HL-60/S4 (cell line): ENCODE measurements around the gene FILIP1.

Experiments
- in situ Hi-C: fragments of 300-500 bp; cut with MboI; formaldehyde crosslinking; loops from 2 replicates; pipeline ENCODE4 v1.14.3; 2022; ENCODE audit warnings: low sequenced_read_pairs

FILIP1 gene

GRCh38 chr6:75302280-75302679 lies 191.3 kb downstream of the FILIP1 start:
- in situ Hi-C loops = no loop called here

DNA sequence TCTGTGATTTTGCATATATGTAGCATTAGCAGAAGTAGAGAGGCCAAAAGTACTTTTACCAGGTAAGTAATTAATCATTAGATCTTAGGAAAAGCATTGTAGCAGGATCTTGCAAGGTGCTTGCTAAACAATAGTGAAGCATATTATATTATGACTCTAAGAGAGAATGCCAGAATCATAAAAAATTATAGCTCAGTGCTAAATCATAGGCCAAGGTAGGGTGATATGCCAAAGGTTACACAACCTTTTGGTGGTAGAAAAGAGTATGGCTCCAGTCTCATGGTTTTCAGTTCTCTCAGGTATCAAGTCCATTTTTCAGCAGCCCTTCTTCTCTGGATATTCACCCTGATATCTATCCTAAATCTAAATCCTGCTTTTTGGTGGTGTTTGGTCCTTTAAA lies 192.1 kb downstream of the FILIP1 start:
- in situ Hi-C loops = no loop called here

DNA sequence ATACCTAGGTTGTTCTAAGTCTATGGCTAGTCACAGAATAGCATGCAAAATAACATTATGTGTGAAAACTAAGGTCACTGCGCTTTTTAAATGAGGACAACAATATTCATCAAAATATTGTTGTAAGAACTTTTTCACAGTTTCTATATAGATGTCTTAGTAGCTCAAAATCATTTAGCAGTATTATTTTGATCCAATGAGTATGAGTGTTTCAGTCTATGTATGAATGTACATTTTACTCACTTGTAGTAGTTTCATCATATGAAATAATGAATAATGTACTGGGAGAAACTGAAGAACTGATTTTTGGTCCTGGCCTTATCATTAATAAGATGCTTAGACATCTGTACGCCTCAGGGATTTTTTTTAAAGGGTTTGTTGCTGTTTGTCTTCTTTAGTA lies 192.5 kb downstream of the FILIP1 start:
- in situ Hi-C loops = no loop called here

GRCh38 chr6:75300531-75300855 lies 193.1 kb downstream of the FILIP1 start:
- in situ Hi-C loops = no loop called here

DNA sequence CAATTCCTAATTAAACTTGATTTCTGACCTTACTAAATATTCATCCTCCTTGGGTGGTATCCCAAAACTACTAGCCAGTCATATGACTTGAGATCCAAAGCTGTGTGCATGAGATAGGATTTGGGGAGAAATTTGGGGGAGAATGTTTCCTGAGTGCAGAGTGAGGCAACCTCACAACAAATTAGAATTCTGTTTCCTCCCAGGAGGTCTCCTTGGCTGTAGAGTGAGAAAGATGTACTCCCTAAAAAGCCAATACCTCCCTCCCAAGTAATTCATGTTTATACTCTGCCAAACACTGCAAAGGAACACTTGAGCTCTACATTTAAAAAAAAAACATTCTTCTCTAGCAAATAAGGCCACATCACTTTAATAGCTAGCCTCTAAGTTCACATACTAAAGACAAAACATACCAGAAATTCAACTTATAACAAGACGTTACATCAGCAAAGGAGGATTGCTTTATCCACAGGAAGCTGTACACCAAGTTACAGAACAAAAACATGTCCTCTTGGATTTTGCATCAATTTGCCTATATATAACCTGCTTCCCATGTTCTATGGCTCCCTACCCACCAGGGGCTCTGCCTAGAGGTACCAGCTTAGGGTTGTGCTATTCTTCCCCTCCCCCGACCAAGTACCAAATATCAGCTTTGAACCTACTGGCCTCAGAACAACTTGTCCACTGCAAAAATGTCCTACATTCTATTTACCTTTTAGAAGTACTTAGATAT lies 193.6 kb downstream of the FILIP1 start:
- in situ Hi-C loops = loop anchor here (25.0 kb wide), 1 partner anchor 237 kb away; no protein-coding TSS in a partner anchor

- in situ Hi-C loops = loop anchor here (25.0 kb wide), 1 partner anchor 240 kb away; no protein-coding TSS in a partner anchor
Measured at GRCh38 chr6:75296811-75297779, 196.5 kb downstream of the FILIP1 start.

DNA sequence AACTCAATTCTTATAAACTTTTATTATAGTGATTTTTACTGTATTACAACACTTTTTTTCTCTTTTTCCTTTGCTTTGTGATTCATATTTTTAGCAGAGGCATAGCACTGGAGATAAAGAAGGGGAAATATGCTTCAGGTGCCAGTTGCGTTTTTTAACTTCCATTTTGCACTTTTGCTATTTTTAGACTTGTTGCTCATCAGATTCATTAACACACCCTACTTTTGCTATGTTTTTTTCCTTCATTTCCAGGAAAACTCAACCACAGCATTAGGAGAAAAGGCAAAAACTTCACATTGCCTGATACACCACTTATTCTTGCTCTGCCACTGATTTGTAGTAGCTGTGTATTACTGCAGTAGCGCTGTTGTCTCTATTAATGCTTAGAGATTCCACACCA lies 201.0 kb downstream of the FILIP1 start:
- in situ Hi-C loops = loop anchor here (25.0 kb wide), 1 partner anchor 245 kb away; no protein-coding TSS in a partner anchor

DNA sequence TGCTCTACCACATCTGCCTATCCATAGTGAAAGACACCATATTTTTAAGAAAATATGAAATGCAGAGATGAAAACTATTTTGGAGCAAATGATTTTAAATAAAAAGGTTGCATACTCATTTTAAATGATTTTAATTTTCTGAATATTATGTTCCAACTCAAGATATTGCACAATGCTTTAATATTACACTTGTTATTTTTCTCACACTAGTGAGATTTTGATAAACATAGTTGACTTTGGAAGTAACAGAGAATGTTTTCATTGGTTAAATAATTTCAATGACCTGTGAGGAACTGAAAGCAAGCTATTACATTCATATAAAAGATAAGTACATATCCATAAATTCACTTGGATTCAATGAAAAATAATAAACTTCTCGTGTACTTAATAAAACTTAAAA lies 201.9 kb downstream of the FILIP1 start:
- in situ Hi-C loops = loop anchor here (25.0 kb wide), 1 partner anchor 246 kb away; no protein-coding TSS in a partner anchor

DNA sequence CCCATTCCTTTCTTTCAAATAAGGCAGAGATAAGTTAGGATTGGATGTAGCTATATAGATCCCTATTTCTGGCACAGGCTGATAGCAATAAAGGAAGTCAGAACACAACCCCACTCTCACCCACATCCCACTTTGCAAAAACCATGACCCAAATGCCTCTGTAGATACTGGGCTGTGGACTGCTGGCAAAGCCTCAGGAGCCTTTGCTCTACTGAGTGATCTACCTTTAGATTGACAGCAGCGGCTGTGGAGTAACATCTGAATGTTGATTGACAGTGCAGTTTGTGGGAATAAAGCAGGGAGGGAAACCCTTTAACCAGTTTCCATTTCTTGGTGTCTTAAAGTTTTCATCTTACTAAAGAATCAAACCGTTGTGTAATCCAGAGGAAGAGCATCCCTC lies 202.3 kb downstream of the FILIP1 start:
- in situ Hi-C loops = loop anchor here (25.0 kb wide), 1 partner anchor 246 kb away; no protein-coding TSS in a partner anchor

- in situ Hi-C loops = loop anchor here (25.0 kb wide), 1 partner anchor 247 kb away; no protein-coding TSS in a partner anchor
Measured at GRCh38 chr6:75290136-75290945, 203.3 kb downstream of the FILIP1 start.

- in situ Hi-C loops = loop anchor here (25.0 kb wide), 1 partner anchor 249 kb away; no protein-coding TSS in a partner anchor
Measured at GRCh38 chr6:75288023-75288422, 205.6 kb downstream of the FILIP1 start.

DNA sequence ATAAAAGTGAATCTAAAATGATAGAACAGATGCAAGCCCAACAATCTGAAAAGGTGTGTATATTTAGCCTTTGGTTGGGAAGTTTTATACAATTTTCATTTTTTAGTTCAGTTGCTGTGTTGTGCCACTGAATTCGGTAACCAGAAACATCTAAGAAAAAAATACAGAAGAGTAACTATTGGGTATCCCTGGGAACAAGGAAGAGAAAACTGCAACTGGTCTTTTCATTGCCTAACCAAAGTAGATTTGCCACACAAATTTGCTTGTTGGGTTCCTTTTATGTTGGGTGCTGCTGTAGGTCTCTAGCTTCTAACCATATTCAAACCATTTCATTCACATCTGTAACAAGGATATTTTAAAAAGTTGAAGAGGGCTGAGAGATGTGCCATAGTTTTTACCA lies 206.2 kb downstream of the FILIP1 start:
- in situ Hi-C loops = loop anchor here (25.0 kb wide), 1 partner anchor 250 kb away; no protein-coding TSS in a partner anchor

GRCh38 chr6:75286955-75287354 lies 206.6 kb downstream of the FILIP1 start:
- in situ Hi-C loops = loop anchor here (25.0 kb wide), 1 partner anchor 250 kb away; no protein-coding TSS in a partner anchor

GRCh38 chr6:75285283-75285639 lies 208.3 kb downstream of the FILIP1 start:
- in situ Hi-C loops = loop anchor here (25.0 kb wide), 1 partner anchor 252 kb away; no protein-coding TSS in a partner anchor

DNA sequence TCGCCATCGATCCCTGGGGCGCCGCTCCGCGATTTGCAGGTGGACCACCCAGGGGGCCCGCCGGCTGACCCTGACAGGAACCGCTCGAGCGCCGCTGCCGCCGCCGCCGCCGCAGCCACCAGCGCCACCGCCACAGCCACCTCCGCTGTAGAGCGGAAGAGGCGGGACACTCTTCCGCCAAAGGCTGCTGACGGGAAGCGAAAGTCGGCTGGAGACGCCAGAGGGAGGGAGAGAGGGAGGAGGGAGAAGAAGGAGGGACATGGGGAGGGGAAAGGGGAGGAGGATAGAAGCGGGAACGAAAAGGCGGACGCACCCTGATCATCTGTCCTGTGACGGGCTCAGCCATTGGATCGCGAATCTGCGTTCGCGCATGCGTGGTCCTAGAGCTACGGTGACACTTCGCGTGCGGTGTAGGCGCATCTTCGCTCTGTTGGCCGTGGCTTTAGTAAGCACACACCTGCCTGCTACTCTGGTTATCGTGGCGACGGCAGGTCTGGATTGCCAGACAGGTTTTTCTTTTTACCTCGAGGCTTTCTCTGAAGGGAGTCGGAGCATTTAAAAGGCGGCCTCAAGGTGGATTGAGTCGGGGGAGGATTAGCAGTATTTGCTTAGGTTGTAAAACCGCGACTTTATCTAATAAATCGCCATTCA lies 208.8 kb downstream of the FILIP1 start, which contains the start of gene TMEM30A:
Gene TMEM30A, minus strand, starts transcription at position 161 of the 651 bp plus-strand sequence. Its CDS starts 154 bp downstream, at position 7.
- in situ Hi-C loops = loop anchor here (25.0 kb wide), 1 partner anchor 253 kb away; no protein-coding TSS in a partner anchor

DNA sequence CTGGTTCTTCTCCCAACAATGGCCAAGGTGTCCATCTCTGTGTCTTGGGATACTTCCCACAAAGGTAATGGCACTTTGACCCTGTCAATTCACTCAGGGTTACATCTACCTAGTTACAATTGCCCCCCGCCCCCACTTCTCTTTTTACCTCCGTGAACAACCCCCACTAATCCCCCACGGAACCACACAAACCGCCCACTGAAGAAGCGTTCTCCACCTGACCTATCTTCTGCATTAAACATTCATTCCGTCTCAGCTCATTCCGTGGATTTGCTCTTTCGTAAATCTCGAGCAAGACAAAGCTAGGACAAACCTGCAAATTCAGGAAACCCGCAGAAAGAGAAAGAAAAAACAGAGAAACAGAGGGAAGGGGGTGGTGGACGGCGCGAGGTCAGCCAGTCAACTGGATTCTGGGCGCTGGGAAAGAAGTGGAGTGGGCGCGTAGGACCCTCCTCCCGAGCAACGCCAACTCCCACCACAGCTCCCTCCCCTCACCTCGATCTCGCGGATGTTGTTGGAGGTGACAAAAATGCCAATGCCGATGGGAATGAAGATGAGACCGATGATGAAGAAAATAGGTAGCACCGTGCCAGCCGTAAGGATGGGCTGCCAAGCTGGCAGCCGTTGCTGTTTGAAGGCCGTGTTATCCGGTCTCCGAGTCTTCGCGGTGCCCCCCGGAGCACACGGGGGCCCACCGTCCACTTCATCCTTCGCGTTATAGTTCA lies 209.5 kb downstream of the FILIP1 start:
- in situ Hi-C loops = loop anchor here (25.0 kb wide), 1 partner anchor 253 kb away; no protein-coding TSS in a partner anchor

DNA sequence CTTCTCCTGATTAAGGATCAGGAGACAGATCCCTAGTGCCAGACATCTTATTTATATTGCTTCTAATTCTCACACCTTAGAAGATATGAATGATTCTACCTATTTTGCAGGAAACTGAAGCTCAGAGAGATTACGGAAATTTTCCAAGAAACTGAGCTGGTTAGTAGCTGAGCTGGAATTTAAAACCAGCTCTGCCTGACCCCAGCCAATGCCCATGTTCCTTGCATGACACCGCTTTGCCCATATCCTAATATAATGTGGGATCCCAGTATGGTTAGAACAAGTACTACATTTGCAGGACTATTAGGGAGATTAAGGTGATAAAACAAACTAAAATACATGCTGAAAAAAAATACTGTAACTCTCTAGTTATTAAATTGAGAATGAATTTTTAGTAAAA lies 210.9 kb downstream of the FILIP1 start:
- in situ Hi-C loops = loop anchor here (25.0 kb wide), 1 partner anchor 255 kb away; no protein-coding TSS in a partner anchor

GRCh38 chr6:75281653-75282052 lies 211.9 kb downstream of the FILIP1 start:
- in situ Hi-C loops = loop anchor here (25.0 kb wide), 1 partner anchor 256 kb away; no protein-coding TSS in a partner anchor
